Cardiac septum (tissue), 1 donor: ENCODE data around the gene RAD50. TPM values are rescaled to one million over a fixed set of nuclear protein-coding genes. Genes with fewer than 3 reads are reported as not detected.
"Not testable (repeated sequence)": the region's sequence is repeated elsewhere in the genome, so short reads cannot be mapped to it uniquely, and the experiment has no call there.

ENCODE experiments used
- DNase-seq: peaks from one replicate; pipeline ENCODE4 v3.0.0-alpha.2; 2020; ENCODE audit warnings: low spot score
- intact Hi-C: fragments of 100-400 bp; cut with DNase I; formaldehyde crosslinking; loops from one replicate; pipeline ENCODE4 v1.14.0; 2022
- total RNA-seq: library from RNA; stranded (reverse); fragmentation: NEBNext Ultra II Directional; extraction: Animal tissue kit (Norgen Biotek cat#: 25700); gene quantifications from one replicate; pipeline ENCODE4 v1.2.1, GENCODE V29; 2021
- donor health status: DM: no; HTN: no; CAD: no.

The RAD50 gene
- total RNA-seq, 1 donor from 2014 or later = 27.7 TPM

DNA sequence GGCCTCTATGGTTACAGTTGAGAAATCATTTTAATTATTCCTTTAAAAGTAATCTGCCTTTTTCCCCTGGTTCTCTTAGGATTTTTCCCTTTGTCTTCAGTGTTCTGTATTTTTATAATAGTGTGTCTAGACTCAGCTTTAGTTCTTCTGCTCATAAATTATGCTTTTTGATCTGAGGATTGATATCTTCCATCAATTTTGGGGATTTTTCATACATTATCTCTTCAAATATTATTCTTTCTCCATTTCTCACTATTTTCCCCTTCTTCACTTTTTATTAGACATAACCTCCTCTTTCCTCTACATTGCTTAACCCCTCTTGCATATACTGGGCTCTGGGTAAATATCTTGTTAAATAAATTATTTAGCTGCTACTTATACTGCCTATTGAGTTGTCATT, 64.9 kb downstream of the RAD50 start:
- intact Hi-C loops = no loop called here
- DNase-seq = no peak

- DNase-seq = no peak
- intact Hi-C loops = no loop called here
Observed at GRCh38 chr5:132622608-132623007, 65.8 kb downstream of the RAD50 start.

DNA sequence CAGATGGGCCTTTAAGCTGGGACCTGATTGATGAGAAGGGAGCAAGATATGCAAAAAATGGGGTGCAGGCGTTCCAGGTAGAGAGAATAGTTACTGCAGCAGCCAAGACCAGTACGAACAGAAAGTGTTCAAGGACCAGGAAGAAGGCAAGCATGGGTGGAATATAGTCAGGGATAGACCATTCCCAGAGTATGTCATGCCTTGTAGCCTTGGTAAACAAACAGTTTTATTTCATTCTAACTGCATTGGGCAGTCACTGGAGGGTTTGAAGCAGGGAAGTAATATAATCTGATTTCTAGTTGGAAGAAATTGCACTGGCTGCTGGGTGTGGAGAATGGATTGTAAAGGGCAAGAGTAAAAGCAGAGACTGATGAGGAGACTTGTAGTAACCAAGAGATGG, 70.7 kb downstream of the RAD50 start:
- no peak for DNase-seq
- intact Hi-C loops = no loop called here

DNA sequence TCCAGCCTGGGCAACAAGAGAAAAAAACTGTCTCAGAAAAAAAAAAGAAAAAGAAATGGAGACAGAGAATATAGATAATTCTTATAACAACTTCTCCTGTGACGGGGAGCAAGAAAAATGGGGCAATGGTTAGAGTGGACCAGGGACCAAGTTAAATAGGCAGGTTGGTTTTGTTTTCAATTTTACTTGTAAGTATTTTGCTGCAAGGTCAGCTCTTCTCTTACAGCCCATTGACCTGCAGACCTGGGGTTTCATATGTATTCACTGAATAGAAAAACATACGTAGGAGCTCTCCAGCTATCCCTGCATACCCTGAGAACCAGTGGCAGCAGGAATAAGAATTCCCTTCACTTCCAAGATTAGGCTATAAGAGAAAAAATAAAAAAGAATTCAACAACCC, 72.0 kb downstream of the RAD50 start:
- DNase-seq = no peak
- intact Hi-C loops = no loop called here

GRCh38 chr5:132629230-132629944, 72.6 kb downstream of the RAD50 start:
- no peak for DNase-seq
- intact Hi-C loops = no loop called here

- DNase-seq, intact Hi-C loops: not testable (repeated sequence)
Observed at GRCh38 chr5:132633587-132633986, 76.8 kb downstream of the RAD50 start.

DNA sequence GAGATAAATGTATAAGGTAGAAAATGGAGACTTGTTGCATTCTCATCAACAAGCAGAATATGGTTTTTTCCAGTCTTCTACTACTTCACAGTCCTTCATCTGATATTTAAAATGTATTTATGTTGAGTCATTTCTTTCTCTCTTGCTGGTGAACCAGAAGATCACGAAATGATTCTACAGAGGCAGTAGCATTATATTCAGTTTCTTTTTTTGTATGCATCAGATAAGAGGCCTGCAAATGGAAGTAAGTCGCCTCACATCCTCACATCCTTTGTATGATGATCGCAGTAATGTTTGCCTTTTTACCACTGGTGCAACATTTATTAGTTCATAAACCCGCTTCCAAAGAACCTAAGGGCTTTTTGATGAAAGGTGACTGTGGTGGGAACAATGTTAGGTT, 79.1 kb downstream of the RAD50 start:
- intact Hi-C loops = no loop called here
- DNase-seq = no peak

- DNase-seq = no peak
- intact Hi-C loops = no loop called here
Observed at GRCh38 chr5:132637241-132637640, 80.5 kb downstream of the RAD50 start.

DNA sequence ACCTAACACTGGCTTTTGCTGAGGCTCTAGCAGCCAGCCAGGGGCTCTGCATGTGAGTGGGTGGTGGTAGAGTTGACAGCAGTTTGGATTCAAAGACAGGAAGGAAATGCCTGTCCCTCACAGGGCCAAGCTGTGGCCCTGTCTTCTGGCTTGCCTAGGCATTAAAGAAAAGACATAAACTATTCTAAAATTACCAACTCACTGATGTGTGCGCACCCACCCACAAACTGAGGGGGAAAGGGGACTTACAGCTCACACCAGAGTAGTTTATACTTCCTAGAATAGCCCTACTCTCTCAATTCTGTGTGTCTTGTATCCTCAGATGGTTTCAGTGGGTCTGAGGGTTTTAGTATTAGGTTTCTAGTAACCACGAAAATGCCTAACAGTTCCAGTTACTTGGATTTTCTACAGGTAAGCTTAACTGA, 82.9 kb downstream of the RAD50 start:
- intact Hi-C loops = no loop called here
- DNase-seq = no peak

DNA sequence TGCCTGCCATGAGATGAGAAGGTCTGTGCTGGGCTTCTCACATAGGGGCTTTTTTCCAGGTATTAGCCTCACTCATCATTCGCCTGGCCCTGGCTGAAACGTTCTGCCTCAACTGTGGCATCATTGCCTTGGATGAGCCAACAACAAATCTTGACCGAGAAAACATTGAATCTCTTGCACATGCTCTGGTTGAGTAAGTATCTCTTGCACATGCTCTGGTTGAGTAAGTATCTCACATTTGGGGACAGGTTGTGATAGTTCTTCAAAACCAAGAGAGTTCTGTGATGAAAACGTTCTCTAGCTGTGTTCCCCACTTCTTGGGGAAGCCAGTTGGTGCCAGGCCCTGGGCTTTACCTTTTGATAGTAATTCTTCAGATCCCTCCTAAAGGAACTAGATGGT, 83.8 kb downstream of the RAD50 start:
- intact Hi-C loops = no loop called here

GRCh38 chr5:132641241-132641723, 84.5 kb downstream of the RAD50 start:
- DNase-seq = no peak
- intact Hi-C loops = no loop called here

More for the DNA sequence above, 83.8 kb downstream of the RAD50 start:
- no peak for DNase-seq

GRCh38 chr5:132641841-132642240, 85.1 kb downstream of the RAD50 start:
- intact Hi-C loops = no loop called here

GRCh38 chr5:132644177-132644576, 87.4 kb downstream of the RAD50 start:
- intact Hi-C loops = no loop called here
- DNase-seq = no peak

More at GRCh38 chr5:132641841-132642240, 85.1 kb downstream of the RAD50 start:
- no peak for DNase-seq

DNA sequence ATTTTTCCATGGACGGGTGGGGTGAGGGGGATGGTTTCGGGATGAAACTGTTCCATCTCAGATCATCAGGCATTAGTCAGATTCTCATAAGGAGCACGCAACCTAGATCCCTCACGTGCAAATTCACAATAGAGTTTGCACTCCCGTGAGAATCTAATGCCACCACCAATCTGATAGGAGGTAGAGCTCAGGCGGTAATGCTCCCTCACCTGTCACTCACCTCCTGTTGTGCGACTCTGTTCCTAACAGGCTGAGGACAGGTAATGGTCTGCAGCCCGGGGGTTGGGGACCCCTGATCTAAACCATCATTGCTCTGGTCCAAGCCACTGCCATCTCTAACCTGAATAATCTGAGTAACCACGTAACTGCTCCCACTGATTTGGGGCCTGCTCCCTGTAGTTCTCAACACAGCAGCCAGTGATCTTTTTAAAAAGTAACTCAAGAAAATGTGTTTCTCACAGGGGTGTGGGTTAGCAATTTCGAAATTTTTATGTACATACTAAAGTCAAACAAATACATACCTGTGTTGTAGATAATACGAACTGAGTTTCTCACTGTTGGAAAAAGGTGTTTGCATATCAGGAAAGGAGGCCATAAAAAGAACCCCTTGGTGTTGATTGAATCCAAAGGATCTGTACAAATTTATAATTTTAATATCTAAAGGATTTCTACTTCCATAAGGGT, 89.9 kb downstream of the RAD50 start:
- intact Hi-C loops = no loop called here
- DNase-seq = no peak

- intact Hi-C loops = no loop called here
- DNase-seq = no peak
Observed at GRCh38 chr5:132647473-132647872, 90.7 kb downstream of the RAD50 start.

DNA sequence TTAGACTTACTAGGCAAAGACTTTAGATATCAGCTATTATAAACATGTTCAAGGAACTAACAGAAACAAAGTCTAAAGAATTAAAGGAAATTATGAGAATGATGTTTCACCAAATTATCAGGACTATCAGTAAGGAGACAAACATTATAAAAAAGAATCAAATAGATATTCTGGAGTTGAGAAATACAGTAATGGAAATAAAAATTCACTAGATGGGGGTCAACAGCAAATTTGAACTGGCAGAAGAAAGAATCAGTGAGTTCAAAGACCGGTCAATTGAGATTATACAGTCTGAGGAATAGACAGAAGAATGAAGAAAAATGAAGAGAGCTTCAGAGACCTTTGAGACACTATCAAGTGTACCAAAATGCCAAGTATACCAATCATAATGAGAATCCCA, 91.6 kb downstream of the RAD50 start:
- no peak for DNase-seq
- intact Hi-C loops = no loop called here

DNA sequence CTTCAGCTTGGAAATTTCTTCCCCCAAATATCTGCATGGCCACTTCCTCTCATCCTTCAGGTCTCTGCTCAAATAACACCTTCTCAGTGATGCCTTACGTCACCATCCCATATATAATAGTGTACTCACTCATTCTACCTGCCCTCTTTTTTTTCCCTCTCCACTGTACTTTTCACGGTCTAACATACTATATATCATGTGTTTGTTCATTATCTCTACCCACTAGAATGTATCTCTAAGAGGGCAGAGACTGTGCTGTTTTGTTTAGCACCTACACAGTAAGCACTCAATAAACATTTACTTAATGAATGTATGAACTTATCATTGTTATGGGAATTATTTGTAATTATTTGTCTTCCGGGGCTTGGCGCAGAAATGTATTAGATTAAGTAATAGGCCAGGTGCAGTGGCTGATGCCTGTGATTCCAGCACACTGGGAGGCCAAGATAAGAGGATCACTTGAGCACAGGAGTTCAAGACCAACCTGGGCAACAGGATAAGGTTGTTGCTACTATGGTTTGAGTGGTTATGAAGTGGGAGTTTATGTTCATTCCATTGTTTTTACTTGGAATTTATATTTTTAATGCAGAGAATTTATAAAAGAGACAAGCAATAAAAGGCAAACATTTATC, 95.2 kb downstream of the RAD50 start:
- intact Hi-C loops = no loop called here
- DNase-seq = no peak

DNA sequence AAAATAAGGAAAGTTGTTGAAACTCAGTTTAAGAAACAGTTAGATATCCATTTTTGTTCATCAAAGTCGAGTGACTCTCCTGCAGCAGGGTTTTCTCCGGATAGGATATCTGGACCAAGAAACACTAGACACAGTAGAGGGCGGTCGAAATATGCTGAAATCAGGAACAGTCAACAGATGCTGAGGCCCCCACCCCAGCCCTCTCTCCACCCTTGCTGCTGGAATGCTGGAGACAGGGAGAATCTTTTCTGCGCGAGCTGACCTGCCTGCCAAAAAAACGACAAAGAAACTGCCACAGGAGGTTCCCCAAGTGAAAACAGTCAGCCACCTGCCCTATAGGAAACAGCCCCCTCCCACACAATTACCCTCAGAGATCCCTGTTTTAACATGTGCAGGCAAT, 96.9 kb downstream of the RAD50 start:
- intact Hi-C loops = no loop called here
- DNase-seq = no peak

- intact Hi-C loops = no loop called here
- DNase-seq = no peak
Observed at GRCh38 chr5:132655821-132656773, 99.3 kb downstream of the RAD50 start.
